Activated naive CD4-positive, alpha-beta T cell (primary cell): ENCODE results near the gene SLC22A23.

Source experiments
- DNase-seq, 4 experiments: peaks; one replicate each; lab custom pipeline; 2025; lab: John Stamatoyannopoulos, UW

The SLC22A23 gene

DNA sequence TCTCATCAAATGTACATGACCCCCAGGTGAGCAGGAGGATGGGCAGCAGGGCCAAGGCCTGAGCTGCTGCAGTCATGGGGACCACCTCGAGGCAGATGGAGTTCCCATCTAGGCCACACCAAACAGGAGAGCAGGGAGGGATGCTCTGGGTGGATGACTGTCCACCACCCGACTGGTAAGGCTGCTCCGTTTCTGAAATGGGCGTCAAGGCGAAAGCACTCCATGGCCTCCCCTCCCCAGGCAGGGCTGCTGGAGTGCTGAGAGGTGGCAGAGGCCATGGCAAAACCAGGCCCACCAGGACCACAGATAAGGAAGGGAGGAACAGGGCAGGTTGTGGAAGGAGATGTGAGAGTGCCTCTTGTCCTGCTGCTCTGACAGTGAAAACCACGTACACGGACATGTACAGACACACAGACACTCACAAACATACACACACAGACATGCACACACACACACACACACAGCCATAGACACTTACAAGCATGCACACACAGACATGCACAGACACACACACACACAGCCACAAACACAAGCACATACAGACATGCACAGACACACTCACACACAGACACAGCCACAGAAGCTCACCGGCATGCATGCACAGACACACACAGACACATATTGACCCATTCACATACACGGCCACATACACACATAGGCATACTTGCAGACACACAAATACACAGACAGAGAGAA is 104.9 kb downstream of the SLC22A23 start:
- DNase-seq, result no peak

DNA sequence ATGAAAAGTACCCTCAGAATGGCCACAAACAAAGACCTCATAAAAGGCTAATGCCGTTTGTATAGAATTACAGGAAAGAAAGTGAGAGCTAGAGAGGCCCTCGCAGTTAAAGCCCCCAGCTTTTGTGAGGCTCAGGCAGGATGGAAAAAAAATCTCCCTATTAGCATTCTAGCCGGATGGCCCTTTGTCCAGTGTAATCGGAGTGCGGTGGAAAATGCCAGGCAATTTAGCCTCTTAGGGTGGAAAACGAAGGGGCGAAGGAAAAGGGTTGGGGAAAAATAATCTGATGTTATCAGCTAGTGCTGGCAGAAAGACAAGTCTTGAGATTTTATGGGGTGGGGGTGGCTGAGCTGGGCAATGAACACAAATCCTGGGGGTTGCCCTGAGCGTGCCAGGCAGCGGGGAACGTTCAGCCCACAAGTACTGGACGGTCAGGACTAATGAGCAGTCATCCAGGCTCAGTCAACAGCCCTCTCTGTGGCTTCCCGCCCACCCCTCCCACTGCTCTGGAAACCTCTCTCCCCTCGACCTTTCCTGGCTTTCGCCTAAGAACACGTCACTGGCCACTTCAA is 105.7 kb downstream of the SLC22A23 start:
- DNase-seq, result no peak

DNA sequence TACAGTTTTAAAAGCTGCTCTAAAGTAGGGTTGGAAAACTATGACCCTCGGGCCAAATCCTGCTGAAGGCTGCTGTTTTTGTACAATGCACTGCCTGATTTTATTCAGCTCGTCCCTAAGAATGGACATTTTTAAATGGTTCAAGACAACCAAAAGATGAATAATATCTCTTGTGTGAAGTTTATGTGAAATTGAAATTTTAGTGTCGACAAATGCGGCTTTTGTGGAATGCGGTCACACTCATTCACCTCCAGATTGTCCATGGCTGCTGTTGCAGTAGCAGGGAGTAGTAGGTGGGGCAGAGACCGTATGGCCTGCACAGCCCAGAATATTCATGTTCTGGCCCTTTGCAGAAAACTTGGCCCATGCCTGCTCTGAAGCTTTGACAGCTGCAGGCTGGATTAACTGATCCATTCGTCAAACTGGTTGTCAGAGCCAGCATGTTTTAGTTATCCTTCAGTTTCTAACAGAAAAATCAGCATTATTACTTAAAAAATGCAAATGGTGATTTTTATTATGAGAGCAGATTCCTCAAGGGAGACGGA is 106.5 kb downstream of the SLC22A23 start:
- DNase-seq, result no peak

DNA sequence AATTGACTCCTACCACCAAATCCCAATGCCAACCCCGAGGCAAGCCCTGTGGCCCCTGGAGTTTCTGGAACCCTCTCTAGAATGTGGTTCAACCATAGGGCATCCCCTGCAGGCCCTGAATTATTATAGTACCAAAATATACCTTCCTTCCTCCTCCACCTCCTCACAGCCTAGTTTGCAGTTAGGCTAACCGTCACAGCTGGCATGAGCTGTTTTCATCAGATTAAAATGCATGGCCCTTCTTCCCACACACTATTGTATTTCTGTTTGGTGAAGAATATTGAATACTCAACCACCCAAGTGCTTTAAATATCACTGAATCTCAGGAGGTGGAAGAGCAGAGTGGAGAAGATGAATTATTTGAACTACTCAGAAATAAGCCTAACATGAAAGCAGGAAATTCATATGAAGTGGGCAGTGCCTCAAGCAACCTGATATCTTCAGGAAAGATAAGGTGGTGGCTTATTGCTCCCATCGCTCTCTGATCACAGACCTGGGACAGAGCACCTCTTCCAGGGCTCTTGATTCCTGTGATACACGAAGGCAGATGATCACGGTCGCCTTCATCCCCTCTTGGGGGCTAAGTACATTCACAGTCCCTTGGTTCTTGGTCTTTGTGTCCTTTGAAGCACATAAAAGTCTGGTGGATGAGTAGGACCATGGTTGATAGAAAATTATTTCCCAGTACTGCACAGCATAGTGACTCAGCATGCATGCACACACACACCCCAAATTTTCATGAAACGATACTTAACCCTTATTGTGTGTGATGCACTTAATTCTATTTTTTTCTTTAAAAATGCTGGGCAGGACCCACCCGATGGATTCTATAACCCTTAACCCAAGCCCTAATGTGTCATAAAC is 107.2 kb downstream of the SLC22A23 start:
- DNase-seq, result no peak

DNA sequence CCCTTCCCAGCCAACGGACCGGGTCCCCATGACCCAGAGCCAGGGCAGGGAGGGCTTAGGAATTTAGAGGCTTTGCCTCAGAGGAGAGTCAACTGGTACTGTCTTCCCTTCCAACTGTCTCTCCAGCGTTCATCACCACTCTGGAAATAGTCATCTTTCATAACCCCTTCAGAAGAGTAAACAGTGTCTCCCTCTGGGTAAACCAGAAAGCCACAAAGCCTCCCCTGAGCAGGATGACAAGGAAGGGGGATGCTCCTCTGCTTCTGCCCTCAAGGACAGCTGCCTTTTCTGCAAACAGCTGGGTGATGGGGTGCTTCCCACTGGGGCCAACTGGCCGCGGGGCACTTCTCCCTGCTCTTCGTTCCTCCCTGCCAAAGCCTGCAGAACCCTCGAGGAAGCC is 108.0 kb downstream of the SLC22A23 start:
- no peak for DNase-seq

DNA sequence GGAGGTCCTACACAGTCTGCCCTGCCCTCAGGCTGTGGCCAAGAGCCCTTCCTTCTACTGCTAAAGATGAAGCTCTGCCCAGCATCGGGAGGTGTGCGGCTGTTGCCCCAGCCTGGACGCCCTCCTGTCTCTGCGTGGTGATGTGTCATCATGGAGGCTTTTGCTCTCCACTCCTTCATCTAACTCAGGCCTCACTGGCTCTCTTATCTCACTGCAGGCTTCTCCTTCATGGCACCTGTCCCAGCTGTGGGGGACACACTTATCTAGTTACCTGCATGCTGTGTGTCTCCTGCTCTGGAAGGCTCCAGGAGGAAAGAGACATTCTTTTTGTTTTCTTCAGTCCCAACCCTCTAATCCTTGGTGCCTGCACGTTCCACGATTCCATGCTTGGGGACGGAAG is 109.0 kb downstream of the SLC22A23 start:
- DNase-seq, result no peak

DNA sequence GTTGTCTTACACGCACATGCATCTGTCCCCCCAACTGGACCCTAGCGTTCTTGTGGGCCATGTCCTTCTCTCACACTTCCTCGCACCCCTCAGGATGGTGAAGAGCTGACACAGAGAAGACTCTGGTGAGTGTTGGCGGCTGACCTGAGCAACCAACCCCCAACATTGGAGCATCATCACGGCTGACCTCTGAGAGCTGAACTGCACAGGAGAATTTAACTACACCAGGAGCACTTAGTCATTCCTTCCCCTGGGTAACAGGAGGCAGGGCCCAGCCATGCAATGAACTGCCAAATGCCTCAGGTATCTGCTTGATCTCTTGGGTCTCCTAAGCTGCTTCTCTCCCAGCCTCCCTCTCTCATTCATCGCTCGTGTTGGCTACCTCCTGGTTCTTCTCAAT is 109.6 kb downstream of the SLC22A23 start:
- DNase-seq, result no peak

DNA sequence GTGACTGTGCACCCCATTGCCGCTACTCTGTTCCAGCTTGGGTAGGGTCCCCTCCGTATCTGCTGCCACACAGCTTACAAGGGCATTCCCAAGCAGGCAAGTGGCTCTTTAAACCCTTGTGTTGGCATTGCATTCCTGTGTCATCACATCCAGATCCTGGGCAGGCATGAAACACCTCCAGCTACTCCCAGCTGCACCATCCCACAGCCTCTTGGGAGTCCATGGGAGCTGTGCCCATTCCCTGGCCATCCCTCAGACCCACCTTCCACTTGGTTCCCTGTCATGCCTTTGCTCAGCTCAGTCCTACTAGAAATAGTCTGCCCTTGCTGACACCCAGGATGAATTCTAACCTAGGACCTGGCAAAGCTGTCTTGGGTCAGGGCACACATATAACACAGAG is 110.4 kb downstream of the SLC22A23 start:
- no peak for DNase-seq

DNA sequence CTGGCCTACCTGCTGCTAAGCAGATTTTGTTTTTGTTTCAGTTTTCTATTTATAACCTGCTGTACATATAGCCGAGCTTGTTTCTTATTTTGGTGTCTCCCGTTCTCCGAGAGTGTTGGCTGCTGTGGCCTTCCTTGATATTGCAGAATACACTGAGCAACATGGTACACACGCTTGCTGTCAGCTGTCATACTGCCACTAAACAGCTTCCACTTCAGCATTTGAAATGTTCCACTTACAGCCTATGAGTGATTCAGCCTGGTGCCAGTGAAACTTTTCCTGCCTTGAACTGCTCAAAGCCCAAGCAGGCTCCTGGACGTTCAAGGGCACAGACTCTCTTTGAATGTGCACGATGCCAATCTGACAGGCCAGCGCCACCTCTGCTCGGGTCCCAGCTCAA is 111.0 kb downstream of the SLC22A23 start:
- no peak for DNase-seq

DNA sequence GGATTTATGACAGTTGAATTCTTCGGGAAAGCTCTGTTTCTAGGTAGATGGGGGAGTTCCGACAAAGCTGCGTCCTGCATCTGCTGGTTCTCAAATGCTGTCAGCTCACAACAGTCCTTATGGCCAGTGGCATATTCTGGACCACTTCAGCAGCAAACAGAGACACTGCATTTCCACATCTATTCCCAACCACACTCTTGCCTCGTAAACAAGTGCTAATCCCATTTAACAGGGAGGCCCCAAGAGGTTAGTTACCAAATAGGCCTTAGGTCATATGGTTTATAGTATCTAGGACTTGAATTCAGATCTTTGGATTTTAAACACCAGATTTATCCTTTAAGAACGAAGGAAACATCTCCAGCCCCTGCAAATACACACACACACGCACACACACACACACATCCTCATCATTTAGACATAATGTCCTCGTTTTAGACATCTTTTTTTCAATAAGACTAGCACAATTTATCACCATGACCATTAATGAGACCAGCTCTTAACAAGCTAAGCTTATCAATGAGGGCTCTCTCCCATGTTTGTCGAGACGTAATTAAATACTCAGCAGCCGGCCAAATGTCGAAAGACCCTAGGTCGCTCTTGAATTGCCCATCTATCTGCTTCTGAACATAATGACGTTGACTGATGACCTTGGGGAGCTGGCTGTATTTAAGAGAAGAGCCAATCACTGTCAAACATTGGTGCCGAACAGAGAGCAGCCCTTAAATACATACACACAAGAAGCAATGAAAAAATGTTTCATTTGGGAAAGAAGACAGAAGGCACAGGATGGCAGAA is 113.6 kb downstream of the SLC22A23 start:
- no peak for DNase-seq

DNA sequence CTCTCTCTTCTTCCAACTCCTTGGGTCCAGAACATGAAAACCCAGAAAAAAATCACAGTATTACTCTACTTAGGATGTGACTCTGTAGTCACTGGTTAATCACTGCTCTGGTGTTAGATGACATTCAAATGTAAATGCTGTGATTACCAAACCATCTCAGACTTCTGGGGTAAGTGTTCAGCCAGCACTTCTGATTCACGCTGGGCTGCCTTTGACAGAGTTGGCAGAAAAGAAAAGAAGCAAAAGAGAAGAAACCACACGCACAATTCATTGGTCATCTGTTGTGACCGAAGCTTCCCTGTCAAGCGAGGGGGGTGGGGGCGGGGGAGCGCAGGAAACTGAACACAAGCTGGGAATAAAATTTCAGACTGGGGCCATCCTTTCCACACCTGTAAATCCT is 115.4 kb downstream of the SLC22A23 start:
- no peak for DNase-seq

DNA sequence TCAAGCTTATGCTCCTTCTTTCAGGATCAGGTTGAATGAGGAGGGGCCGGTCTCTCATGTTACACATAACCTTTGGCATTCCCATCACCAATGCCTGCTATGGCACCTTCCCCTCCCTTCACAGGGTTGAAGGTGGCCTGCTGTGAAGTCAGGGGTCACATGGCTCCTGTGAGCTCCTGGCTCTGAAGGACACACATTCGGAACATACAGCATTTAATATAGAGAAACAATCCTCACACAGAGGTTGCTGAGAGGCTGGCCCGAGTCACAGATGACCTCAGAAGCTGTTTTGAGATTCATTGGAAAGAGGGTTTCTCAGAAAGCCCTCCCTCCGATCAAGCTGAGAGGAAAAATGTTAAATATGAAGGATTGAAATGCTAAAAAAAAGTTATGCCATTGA is 116.0 kb downstream of the SLC22A23 start:
- DNase-seq, result no peak

DNA sequence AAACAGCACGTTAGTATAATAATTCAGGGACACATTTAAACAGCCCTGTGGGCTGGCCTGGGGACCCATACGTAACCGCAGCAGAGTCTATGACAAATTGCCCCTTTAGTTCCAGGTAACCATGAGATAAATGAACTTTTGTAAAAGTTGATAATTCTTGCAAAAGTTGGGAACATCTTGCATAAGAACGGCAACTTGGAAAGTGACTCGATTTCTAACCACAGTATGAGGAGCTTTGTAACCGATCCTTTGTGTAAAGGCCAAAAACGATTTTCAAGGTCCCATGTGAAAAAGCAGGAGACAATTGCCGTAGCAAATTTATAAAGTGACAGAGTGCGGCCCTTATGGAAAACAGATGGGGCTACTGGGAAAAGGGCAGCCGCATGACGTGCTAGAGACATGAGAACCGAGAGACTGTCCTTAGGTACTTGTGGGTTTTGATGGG is 116.5 kb downstream of the SLC22A23 start:
- no peak for DNase-seq

DNA sequence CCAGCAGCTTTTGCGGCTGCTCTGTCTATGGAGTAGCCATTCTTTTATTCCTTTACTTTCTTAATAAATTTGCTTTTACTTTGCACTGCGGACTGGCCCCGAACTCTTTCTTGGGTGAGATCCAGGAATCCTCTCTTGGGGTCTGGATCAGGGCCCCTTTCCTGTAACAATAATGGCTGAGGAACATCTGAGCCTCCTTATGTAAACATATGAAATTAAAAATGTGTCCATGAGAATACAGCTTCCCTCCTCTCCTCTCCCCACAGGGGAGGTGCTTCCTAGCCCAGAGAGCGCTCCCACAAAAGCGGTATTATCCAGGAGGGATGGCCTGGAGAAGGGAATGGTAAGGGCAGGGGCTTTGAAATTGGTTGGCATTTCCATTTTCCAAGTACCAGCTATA is 117.0 kb downstream of the SLC22A23 start:
- DNase-seq, result no peak

DNA sequence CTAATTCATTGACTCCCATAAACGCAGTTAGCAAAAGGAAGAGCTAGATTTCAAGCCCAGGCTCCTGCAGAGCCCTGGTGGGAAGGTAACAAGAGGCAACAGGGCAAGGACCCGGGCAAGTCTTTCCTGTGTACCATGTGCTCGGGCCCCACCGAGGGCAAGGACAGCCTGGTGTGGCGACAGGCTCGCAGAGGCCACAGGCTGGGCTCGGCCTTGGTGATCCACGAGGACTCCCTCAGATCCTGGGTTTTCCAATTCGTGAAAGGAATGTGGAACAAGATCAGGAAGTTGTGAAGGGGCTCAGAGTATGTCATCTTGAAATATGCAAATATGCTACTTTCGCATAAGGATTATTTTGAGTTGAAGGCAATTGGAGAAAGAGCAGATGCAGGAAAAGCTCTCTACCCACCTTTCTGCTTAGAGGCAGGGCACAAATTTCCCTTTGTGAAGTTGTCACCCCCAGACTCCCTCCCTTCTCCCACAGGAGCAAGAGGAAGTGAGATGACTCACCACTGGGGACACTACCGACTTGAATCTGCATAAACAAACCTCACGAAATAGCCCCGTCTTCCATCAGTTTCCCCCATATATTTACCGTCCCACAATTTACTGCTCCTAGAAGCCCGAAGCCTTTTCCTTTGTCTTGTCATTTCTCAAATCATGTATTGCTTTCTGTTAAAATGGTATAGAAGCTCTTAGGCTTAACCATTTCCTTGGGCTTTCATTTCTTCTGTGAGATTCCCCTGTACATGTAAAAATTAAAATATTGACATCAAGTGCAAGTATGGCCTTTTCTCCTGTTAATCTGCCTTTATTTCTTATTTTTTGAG is 119.1 kb downstream of the SLC22A23 start:
- no peak for DNase-seq

DNA sequence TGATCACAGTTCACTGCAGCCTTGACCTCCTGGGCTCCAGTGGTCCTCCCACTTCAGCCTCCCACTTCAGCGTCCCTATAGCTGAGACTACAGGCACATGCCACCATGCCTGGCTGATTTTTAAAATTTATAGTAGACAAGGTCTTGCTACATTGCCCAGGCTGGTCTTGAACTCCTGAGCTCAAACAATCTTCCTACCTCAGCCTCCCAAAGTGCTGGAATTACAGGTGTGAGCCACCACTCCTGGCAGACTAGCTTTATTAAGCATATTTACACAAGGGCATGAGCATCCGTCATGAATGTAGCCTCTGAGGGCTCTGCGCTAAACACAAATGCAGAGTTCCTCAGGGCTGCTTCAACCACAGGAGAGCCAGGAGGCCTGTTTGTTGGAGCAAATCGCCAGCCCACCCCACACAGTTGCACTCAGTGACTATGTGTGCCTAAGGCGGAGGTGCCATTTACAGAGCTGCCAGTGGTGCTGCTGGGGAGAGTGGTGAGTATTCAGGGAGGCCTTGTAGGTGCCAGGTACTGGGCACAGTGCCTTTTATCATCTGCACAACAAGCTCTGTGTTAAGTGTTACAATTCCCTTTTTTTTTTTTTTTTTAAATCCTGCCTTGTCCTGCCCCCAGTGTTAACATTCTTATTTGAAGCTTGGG is 119.9 kb downstream of the SLC22A23 start:
- DNase-seq, result no peak

DNA sequence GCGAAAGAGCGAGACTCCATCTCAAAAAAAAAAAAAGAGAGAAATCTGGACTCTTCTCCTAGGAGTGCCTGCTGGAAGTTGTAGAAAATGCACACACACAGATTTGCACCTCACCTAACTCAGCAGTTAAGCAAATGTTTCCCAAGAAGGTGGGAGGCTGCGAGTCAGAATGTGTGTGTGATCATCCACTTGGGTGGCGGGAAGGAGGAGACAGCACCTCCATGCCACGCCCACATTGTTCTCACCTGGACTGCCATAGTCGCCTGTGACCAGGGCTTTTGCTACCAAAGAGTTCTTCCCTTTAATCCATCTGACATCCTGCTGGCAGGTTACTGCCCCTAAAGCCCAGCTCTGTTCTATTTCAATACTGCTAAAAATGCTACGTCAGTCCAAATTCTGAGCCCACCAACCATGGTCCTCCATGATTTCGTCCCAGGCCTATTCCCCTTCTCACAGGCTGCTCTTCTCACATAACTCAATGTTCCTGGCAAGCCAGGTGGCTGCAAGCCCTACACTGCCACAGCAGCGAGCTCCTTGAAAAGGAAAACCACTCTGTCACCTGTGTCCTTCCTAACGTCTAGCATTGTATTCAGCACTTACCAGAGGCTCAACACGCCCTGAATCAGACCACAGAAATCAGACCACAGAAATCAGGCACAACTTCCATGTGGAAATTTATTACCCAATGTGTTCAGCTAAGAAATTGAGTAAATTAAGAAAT is 120.6 kb downstream of the SLC22A23 start:
- DNase-seq, result no peak

DNA sequence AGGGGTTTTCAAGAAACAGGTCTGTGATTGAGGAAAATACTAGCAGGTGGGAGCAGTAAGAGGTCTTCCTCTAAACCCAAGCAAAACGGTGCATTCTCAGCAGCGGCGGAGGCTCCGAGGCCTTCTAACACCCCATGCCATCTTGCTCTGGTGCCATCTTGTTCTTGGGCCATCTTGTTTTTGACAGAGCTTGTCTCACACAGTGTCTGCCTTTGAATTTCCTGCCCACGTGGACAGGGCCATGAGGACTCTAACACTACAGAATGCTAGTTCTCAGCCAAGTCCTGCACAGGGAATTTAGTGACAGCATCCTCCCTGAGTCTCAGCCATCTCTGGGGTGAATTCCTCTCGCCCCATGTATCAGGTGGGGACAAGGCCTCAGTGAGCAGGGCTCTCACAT is 121.7 kb downstream of the SLC22A23 start:
- no peak for DNase-seq

DNA sequence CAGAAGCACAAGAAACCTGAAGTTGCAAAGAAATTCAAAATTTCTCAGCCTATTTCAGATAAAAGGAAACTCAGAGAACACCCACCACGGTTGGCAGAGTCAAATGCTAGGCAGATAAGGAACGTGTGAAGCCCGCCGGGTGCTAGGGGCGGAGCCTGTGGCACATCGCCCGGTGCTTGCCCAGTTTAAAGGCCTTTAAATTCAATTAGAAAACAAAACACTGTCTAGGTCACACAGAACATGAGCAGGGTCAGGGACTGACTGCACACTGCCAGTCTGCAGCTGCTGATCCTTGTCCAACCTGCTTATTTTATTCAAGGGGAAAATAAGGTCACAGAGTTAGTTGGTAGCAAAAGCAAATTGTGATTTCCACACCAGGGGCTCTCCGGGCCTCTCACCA is 122.3 kb downstream of the SLC22A23 start:
- no peak for DNase-seq

DNA sequence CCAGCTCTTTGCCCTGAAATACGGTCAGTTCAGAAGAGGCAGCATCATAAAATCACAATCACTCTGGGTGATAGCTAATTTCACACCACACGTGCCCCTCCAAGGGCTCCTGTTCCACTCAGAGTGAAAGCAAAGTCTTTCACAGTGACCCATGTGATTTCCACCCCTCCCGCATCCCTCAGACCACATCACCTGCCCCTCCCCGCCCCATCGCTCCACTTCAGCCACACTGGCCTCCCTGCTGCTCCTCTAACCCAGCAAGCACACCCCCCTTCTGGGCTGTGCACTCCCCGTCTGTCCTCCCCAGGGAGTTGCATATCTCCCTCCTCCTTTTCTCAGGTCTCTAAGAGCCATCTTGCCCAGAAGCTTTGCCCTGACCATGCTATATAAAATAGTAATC is 123.6 kb downstream of the SLC22A23 start:
- no peak for DNase-seq
